HG03457 (cell line): ENCODE measurements around the gene PLAA.

Source experiments
- ATAC-seq: cut with Tn5 transposase; IDR thresholded peaks from one replicate; pipeline ENCODE4 v1.9.1; 2021; ENCODE audit warnings: moderate number of reproducible peaks; ENCODE audit not compliant: unreplicated experiment

Gene PLAA

GRCh38 chr9:26946753-26947727 lies at the start of gene PLAA:
PLAA (minus strand) TSS chr9:26947242; CDS start chr9:26947045, 197 bp downstream.
- ATAC-seq = peak; percentile 99

- ATAC-seq = no peak
These were observed 48.8 kb upstream of the PLAA start for GRCh38 chr9:26995810-26996209.

DNA sequence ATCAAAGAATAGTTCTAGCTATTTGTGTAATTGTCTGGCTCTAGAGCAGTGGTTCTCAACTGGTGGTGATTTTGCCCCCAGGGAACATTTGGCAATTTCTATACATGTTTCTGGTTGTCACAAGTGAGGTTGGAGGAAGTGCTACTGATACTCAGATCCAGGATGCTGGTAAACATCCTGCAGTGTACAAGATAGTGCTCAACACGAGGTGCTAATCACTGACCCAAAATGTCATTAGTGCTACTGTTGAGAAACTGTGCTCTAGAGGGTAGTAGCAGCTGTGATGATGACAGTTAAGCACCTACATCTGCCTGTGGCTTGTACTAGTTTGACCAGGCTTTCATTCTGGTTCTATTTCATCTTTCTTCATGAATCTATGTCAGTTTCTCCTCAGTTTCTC lies 36.3 kb upstream of the PLAA start:
- ATAC-seq = no peak

DNA sequence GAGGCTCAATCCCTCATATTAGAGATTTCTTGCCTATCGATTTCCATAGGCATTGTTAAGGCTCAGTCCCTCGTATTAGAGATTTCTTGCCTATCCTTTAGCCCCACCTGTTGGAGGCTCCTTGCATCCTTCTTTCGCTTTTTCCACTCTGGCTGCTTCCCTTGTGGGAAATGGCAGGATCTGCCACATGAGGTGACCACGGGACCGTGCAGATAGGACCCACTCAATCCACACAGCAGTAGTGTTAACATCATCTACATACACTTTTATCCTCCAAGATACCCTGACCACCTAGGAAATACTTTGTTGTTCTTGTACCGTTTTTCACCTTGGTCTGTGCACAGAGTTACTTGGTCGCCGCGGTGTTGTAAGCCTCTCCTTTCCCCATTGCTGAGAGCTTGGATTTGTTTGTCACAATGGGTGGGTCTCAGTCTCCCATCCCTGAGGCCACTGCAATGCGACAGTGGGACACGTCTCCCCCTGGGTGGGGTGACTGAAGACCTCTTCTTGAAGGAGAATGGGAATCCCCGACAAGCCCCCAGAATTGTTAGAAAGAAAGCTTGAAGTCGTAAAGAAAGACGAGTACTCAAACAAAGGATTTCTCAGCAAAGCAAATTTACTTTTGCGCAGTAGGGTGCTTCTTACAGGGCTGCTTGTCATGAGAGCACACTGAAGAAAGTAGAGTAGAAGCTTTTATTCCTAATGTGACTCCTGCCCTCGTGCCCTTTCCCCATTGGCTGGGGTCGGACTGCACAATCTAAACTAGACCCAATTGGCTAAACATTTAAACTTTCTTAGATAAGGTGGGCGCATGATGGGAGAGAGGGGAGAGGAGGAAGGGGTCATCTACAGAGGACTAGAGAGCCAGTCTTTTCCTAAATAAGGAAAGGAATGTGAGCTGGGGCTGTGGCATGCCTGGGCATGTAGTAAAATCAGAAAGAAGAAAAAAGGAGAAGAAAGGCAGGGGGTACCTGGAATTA lies 29.0 kb upstream of the PLAA start:
- ATAC-seq = no peak

GRCh38 chr9:26974927-26975326 lies 27.9 kb upstream of the PLAA start:
- no peak for ATAC-seq

DNA sequence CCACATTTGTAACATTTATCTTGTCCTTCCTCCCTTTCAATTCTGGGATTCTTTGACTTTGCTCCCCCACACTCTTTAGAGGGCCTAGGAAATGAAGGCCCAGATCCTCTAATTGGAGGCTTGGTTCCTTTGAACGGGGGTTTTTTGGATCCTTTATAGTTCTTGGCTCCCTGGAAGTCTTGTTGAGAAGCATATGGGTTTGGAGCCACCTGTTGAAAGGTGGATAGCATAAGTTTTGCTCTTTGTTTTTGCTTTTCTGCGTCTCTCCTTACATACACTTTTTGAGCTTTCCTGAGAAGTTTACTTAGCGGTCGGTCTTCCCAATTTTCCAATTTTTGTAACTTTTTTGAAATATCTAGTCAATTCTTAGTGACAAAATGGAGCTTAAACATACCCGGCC lies 26.9 kb upstream of the PLAA start:
- ATAC-seq = no peak

GRCh38 chr9:26971721-26972120 lies 24.7 kb upstream of the PLAA start:
- no peak for ATAC-seq

DNA sequence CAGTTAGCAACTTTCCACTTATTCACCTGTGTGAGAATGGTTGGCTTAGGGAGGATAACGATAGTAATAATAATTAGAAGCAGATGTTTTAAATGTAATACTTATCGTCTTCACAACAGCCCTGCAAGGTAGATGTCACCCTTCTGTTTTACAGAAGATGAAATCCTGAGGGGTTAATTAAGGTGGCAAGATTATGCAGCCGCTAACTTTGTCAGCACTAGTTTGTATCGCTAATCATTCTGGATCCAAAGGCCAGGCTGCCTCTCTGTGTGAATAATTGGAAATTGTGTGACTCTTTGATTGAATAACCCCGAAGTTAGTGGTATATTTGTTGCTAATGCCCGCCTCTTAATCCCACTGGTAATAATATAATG lies 9.8 kb upstream of the PLAA start:
- no peak for ATAC-seq

GRCh38 chr9:26955921-26956859 lies 9.1 kb upstream of the PLAA start, which contains the start of gene IFT74:
IFT74 (plus strand) TSS chr9:26956412; CDS start chr9:26961968, 5,556 bp downstream.
- peak; percentile 97 for ATAC-seq

DNA sequence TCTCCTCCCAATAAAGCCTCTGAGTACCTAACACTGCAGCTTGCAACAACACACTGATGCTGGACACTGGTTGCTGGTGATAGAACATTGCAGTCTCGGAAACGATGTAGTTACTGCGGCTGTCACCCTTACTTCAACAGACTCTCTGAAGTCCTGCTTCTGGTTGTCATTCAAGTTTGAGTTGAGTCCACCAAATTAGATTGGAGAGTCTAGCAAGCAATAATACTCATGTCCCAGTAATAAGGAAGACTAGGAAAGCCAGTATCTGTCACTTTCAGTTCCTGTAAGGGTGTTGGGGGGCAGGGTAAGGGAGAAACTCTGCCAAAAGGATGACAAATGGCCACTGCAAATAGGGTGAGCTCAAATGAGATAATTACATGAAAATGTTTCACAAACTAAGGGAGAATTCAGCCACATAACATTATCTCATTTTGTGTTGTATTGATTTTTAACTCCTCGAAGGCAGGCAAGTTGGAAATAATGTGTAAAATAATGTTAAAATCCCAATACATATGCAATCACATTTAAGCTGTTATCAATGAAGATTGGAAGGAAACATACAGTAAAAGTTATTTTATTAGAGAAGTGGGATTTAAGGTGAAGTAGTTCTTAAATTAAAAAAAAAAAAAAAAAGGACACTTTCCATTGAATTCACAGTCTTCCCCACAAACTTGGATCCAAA lies 8.3 kb upstream of the PLAA start:
- no peak for ATAC-seq

GRCh38 chr9:26954050-26954508 lies 7.0 kb upstream of the PLAA start:
- peak; percentile 45 for ATAC-seq

DNA sequence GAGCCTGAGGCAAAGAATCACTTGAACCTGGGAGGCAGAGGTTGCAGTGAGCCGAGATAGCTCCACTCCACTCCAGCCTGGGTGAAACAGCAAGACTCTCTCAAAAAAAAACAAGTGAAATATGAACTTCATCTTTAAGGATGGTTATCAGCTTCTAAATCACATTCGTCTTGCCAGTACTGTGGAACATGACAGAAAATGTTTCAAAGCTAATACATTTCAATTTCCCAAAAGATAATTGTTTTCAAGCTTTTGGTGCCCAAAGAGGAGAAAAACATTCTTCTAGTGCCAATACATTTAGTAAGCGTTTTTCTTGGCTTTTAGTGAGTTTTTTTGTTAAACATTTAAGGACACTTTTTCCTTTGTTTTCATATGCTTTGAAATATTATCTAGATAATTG lies 4.8 kb upstream of the PLAA start:
- ATAC-seq = no peak

DNA sequence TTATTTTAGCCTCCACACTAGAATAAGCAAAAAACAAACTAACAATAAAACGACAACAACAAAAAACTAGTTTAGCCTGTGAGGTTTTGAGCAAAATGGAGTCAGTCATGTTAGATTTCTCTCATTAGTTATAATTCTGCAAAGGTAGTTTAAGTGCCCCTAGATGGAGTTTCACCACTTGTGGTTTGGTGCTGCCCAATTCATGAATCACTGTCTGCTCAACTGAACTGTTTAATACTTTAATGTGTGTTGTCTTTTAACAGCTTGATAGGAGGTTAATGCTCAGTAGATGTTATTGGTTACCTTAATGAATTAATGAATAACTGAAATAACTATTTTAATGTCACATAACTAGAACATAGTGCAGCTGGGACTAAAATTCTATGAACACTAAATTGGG lies 3.5 kb upstream of the PLAA start:
- no peak for ATAC-seq

DNA sequence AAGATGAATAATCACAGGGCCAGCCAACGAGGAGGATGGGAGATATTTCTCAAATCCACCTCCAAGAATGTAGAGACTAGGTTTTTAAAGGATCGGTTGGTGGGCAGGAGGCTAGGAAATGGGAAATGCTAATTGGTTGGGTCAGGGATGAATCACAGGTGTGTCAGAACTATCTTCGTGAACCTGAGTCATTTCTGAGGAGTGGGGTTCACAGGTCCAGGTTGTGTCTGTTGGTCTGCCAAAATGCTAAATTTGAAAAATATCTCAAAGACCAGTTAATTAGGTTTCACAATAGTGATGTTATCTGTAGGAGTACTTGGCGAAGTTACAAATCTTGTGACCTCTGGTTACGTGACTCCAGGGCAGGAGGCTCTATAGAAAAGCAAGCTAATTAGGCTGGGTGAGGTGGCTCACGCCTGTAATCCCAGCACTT lies 2.6 kb upstream of the PLAA start:
- no peak for ATAC-seq

DNA sequence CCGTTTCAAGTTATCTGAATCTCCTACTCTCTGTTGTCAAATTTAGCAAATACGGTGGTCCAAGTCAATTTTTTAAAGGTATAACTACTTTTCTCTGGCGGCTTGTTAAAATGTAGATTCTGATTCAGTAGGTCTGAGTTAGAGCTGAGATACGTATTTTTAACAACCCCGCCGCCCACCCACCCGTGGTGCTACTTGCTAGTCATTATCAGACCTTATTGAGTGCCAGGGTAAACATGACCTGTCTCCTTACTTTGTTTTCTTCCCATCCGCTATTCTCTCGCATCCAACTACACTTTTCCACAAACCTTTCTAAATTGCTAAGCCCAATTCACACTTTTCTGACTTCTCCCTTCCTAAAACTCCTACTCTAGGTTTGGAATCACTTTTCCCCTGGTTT lies 694 bp upstream of the PLAA start:
- ATAC-seq = no peak

DNA sequence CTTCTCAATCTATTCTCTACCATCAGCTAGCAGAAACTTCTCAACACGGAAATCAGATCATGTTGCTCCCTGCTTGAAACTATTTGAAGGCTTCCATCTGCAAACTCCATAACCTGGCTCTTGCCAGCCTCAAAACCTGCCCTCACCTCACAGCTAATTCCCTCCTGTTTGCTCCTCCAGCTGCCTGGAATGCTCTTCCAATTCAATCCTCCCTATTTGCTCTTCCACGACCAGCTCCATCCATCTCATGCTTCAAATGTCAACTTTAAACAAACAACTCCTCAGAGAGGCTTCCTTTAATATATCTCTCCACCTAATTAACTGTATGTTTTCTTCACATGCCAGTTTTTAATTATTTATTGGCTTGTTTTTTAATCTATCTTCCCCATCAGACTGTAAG lies 1.5 kb downstream of the PLAA start:
- ATAC-seq = no peak

GRCh38 chr9:26940779-26941178 lies 6.3 kb downstream of the PLAA start:
- no peak for ATAC-seq

- ATAC-seq = no peak
These were observed 6.9 kb downstream of the PLAA start for GRCh38 chr9:26939955-26940711.

DNA sequence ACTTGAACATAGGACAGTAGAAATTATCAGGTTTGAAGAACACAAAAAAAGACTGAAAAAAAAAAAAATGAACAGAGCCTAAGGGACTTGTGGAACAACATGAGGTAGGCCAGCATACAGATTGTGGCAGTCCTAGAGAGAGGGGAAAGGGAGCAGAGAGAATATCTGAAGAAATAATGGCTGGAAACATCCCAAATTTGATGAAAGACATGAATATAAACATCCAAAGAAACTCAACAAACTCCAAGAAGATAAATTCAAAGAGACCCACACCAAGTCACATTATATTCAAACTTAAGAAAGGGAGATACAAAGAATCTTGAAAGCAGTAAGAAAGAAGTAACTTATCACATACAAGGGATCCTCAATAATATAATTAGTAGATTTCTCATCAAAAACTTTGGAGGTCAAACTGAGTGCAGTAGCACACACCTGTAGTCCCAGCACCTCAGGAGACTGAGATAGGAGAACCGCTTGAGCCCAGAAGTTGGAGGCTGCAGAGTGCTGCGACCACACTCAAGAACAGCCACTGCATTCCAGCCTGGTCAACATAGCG lies 9.1 kb downstream of the PLAA start:
- no peak for ATAC-seq
